IPS-NIHi7 (cell line): Measurements from ENCODE around the gene CERS2.
"Not testable (repeated sequence)": the region's sequence is repeated elsewhere in the genome, so short reads cannot be mapped to it uniquely, and the experiment has no call there.

ENCODE experiments used
- DNase-seq: peaks from one replicate; pipeline ENCODE4 v3.0.0; 2012; ENCODE audit warnings: mixed read lengths; ENCODE audit errors: extremely low spot score

CERS2 gene

DNA sequence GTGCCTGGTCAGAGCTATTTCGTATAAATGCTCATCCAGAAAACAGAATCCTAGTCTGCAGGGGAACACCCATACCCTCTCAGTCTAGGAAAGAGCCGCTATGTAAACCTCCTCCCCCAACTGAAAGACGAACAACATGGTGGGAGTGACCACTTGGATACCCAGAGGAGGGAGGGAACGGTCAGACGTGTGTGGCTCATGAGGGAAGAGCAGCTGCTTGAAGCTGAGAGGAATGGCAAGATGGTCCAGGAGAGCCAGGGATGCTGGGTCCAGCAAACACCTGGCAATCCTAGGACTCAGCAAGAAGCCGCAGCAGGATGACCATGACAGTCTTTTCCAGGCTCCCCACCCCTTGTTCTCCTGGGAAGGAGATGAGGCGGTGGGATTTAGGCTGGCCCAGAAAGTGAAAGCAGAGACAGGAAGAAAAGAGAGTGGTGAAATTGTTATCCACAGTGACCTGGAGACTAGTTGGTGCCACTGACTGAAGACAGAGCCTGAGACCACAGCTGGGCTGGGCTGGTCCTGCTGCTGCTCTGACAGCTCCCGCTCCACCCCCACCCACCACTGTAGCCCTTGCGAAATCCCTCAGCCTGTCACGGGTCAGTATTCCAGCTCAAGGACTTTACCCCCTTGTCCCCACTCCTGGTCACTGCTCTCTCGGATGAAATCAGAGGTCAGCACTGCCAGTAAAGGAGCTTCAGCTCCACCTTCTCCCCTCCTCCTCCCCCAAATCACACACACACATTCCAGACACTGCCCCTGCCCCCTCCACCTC, 3.6 kb downstream of the CERS2 start:
- DNase-seq: peak; percentile 45

DNA sequence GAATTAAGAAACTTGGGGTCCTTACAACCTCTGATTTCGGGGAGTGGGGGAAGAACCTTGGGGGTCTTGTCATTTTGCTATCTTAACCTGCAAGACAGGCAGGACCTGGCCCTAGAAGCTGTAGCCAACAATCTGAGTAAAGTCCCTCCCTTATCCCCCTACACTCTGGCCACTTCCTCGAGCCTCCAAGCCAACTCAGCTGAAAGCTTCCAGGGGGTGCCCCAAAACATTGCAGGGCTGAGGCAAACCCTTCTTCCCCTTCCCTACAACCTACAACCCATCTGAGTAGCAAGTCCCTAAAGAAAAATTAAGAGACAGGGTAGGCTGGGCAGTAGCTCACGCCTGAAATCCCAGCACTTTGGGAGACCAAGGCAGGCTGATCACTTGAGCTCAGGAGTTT, 5.0 kb downstream of the CERS2 start:
- no peak for DNase-seq

DNA sequence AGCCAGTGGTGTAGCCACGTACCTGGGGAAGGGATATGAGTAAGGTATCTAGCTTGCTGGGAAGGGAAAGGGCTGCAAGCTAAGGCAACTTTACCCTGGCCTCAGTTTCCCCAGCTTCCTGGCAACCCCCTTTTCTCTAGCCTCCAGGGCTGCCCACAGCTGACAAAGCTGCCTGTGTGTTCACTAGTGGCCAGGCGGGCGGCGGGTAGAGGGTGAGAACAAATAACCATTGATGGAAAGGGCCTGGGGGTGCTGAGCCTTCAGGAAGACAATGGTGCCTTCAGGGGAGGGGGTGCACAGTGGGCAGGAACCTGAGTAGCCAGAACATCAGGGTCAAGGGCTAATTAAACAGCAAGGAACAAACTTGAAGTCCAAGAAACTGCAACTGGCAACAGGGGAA, 6.1 kb downstream of the CERS2 start:
- no peak for DNase-seq

DNA sequence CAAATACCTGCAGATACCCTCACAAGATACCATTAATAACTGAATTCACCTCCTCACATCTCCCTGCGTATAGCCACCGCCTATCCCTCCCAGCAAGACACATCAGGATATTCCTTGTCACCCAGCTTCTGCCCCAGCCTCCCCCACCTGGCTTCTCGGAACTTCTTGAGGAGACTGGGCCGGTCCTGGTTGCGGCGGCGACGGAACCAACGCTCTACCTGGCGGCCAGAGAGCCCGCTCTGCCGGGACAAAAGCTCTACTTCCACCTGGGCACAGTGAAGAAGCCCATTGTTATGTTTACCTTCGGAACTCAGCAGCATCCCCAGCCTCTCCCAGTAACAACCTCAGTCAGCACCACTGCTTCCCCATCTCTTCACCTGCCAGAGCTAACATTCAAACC, 6.7 kb downstream of the CERS2 start:
- DNase-seq: no peak

DNA sequence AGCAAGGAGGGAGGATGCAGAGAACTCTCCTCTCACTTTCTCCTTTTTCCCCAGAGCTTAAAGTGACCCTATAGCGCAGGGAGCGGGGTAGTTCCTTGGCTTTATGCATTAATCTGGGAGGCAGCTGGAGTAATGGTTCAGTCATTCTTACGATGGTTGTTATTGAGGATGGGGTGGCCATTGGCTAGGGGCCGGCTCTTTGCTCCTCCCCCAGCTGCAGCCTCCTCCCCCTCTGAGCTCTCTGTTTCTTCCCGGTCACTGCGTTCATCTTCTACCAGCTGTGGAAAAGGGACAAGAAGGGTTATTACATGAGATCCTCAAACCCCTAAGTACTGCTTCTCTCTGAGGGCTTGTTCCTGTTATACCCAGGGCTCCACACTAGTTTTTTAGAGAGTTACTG, 8.6 kb downstream of the CERS2 start:
- DNase-seq: no peak

DNA sequence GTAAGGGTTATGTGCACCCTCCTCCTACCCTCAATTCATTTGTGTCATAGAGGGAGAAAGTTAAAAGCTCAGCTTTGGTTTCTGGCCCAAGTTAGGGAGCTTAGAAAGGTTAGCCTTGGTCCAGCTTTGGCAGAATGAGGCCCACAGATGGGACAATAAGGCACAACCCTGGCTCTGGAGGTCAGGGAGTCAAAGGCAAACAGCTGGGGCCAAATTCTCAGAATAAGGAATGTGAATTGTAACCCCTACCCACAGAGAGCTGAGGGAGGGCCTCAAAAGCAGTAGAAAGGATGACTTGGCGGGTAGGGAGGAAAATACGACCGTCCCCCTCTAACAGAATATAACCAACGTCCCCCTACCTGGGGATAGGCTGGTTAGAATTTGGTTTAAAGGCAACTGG, 9.0 kb downstream of the CERS2 start:
- DNase-seq: no peak

DNA sequence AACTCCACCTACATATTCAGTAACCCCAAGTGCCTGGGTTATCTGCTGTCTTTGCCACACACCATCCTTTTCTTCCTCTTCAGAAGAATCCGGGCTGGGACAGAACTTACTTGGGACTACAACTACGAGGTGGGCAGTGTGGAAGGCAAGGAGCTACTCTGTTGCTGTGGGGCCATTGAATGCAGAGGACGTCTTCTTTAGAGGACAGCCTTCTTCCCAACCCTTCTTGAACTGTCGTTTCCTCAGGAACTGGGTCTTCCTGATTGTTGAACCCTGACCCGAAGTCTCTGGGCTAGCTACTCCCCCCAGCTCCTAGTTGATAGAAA, 10.5 kb downstream of the CERS2 start:
- DNase-seq: no peak

DNA sequence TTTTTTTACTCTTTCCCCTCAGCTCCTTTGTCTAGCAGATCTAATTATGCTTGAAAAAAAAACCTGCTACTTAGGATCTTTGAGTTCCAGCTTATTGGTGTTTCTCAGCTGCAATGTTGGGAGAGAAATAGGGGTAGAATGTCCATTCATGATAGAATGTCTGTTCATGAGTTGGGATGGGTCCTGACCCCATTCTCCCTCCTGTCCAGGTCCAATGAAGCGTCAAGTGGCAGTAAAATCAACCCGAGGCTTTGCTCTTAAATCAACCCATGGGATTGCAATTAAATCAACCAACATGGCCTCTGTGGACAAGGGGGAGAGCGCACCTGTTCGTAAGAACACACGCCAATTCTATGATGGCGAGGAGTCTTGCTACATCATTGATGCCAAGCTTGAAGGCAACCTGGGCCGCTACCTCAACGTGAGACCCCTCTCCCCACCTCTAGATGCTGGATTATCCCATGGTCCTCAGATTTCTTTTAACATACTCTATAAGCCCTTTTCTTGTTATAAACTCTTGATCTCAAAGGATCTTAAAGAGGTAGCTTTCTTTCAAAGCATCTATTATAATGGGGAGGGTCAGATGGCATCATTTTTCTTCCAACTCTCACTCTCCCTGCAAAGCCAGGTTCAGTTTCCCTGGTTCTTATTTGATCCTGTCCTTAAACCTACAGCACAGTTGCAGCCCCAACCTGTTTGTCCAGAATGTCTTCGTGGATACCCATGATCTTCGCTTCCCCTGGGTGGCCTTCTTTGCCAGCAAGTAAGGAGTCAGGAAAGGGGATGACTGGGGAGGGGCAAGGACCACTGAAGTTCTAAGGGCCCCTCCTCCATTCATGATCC, 11.1 kb downstream of the CERS2 start:
- no peak for DNase-seq

DNA sequence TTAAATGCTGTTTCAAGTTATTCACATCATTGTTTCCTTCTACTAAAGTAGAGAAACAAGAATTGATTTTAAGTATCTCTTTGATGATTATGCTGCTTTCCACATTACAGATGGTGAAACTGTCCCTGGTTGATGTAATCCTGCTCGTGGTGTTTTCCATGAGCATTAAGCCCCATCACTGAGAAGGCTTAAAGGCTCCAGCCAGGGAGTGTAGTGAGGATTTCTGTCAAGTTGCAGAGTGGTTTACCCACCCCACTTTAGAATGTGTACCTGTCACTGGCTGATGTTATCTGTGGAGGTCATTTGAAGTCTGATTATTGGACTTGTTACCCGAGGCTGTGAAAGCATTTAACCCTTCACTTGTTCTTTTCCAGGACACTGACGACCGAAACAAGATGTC, 12.9 kb downstream of the CERS2 start:
- DNase-seq: no peak

DNA sequence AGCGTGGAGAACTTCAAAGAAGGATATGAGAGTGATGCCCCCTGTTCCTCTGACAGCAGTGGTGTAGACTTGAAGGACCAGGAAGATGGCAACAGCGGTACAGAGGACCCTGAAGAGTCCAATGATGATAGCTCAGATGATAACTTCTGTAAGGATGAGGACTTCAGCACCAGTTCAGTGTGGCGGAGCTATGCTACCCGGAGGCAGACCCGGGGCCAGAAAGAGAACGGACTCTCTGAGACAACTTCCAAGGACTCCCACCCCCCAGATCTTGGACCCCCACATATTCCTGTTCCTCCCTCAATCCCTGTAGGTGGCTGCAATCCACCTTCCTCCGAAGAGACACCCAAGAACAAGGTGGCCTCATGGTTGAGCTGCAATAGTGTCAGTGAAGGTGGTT, 14.0 kb downstream of the CERS2 start:
- DNase-seq: no peak

DNA sequence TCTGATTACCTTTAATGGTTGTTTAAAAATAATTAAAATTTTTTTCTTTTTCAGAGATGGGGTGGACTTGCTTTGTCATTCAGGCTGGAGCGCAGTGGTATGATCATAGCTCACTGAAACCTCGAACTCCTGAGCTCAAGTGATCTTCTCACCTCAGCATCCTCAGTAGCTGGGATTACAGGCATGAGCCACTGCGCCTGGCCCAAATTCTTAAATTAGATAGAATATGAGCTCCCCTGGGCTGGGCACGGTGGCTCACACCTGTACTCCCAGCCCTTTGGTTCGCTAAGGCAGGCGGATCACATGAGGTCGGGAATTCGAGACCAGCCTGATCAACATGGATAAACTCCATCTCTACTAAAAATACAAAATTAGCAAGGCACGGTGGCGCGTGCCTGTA, 17.0 kb downstream of the CERS2 start:
- DNase-seq: no peak

DNA sequence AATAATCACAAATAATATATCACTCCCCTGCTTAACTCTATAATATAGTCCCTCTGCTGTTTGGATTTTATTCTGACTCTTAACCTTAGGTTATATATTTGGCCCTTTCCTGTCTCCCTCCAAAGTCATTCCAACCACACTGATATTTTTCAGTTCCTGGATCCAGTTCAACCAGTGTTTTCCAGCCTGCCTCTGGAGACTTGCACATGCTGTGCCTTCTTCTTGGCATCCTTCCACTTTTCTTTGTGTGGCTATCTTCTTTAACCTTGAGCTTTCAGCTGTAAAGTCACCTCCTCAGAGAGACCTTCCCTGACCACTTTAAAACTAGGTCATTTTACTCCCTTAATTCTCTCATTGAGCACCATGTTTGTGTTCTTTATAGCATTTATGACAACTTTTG, 19.4 kb downstream of the CERS2 start:
- no peak for DNase-seq

DNA sequence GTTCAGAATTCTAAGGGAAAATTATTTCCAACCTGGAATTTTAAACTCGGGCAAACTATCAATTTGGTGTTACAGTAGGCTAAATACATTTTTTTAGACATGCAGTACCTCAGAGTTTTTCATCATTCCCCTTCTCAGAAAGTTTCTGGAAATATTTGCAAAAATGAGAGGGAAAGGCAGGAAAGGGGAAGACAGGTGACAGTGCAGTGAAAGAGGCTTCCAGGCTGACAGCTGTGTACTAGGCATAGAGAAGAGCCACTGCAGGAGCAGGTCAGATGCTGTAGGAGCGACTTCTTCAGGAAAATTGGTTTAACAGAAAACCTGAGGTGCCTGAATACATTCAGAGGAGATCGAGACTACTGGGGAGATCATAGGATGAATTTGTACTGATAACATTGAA, 19.9 kb downstream of the CERS2 start:
- no peak for DNase-seq

DNA sequence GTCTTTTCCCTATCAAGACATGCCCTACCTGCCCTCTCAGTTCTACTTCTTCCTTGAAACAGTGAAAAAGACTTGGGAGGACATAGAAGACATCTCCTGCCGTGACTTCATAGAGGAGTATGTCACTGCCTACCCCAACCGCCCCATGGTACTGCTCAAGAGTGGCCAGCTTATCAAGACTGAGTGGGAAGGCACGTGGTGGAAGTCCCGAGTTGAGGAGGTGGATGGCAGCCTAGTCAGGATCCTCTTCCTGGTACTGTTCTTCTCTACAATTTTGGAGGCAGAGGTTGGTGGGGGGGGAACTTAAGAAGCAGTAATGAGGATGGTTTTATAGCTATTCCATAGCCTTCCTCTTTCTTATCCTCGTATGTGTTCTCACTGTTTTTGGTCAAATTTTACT, 29.8 kb downstream of the CERS2 start:
- no peak for DNase-seq

DNA sequence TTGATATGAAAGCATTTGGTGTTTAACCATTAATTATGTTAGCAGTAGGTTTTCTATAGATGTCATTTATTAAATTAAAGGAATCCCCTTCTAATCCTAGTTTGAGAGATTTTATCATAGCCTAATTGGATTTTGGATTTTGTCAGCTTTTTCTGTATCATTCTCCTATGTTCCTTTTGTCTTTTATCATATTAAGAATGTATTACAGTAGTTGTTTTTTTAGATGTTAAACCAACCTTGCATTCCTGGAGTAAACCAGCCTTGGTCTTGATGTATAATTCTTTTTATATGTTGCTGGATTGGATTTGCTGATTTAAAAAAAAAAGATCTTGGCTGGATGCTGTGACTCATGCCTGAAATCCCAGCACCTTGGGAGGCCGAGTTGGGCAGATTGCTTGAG, 42.9 kb downstream of the CERS2 start:
- no peak for DNase-seq

DNA sequence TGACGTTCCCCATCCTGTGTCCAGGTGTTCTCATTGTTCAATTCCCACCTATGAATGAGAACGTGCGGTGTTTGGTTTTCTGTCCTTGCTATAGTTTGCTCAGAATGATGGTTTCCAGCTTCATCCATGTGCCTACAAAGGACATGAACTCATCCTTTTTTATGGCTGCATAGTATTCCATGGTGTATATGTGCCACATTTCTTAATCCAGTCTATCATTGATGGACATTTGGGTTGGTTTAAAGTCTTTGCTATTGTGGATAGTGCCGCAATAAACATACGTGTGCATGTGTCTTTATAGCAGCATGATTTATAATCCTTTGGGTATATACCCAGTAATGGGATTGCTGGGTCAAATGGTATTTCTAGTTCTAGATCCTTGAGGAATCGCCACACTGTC, 45.9 kb downstream of the CERS2 start:
- not testable (repeated sequence) for DNase-seq

DNA sequence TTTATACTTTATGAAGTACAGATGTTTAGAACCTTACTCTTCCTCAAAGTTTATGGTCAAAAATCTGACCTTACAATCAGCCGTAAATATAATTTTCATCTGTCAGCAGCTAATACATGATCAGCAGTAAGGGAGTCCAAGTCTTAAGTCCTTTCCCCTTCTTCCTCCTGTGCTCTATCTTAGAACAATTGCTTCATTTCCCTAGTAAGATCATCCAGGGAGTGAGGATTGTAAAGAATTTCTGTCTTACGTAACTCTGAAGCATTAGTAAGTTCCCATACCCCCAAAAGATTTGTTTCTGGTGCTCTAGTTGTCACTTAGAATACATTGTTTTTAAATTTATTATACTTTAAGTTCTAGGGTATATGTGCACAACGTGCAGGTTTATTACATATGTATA, 46.3 kb downstream of the CERS2 start:
- no peak for DNase-seq

DNA sequence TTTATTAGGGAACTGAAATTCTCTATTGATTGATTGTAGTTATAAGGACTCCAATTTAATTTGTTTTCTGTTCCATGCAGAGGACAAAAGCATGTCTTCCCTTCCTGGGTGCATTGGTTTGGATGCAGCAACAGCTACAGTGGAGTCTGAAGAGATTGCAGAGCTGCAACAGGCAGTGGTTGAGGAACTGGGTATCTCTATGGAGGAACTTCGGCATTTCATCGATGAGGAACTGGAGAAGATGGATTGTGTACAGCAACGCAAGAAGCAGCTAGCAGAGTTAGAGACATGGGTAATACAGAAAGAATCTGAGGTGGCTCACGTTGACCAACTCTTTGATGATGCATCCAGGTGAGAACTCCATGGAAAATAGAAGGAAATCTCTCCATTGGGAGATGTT, 47.0 kb downstream of the CERS2 start:
- no peak for DNase-seq

DNA sequence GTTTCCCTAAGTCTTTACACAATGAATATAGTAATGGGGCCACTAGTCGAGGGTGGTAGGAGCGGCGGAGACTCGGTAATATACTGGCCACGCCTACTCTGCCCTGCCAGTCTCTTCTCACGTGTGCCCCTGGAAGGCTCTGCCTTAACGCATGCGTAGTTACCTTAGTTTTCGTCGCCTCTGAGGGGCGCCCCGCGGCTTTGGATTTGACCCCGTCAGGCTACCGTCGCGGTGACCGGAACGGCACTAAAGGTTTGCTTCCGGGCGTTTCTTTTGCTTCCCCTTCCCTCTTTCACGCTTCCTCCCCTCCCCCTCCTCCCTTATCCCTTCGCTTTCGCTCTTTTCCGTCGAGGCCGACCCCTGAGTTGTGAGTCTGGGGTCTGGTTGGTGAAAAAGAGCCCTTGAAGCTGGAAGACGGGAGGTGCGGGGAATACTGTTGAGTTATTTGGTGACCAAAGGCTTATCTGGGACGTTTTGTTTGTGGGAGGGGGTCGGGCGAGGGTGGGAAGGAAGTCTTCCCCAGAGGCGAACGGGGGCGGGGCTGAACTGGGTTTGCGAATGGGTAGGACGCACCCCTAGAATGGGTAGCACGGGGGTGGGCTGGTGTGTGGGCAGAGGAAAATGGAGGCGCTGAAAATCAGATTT, 48.4 kb downstream of the CERS2 start, which contains the start of gene SETDB1:
Gene SETDB1, plus strand, starts transcription at position 267 of the 645 bp plus-strand sequence. CDS start 1,352 bp downstream, outside the sequence.
- peak; percentile 95 for DNase-seq

DNA sequence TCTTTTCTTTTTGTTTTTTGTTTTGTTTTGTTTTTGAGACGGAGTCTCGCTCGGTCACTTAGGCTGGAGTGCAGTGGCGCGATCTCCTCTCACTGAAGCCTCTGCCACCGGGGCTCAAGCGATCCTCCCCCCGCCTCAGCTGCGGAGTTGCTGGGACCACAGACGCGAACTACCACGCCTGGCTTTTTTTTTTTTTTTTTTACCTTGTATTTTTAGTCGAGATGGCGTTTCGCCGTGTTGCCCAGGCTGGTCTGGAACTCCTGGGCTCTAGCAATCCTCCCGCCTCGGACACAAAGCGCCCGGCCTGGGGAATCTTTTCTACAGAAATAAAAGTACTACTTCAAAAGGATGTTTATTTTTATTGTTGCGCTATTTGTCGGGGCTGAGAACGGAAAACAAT, 49.6 kb downstream of the CERS2 start:
- DNase-seq: no peak

DNA sequence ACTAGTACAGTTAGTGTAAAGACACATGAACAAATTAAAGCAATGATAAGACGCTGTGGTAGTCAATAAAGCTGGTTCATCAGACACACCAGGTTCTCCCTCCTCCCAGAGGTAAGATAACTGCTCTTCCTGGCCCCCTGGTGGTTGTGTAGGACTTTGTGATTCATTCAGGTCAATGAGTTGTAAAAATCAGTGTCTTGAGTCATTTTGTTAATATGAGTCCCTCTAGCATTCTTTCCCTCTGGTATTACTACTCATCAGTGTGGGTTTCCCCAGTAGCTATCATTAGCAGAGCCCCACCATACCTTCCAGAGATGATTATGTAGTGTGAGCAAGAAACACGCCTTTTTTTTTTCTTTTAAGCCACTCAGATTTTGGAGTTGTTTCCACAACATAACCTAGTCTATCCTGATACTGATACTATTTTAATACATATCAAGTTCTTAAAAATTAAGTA, 52.1 kb downstream of the CERS2 start:
- peak; percentile 76 for DNase-seq

DNA sequence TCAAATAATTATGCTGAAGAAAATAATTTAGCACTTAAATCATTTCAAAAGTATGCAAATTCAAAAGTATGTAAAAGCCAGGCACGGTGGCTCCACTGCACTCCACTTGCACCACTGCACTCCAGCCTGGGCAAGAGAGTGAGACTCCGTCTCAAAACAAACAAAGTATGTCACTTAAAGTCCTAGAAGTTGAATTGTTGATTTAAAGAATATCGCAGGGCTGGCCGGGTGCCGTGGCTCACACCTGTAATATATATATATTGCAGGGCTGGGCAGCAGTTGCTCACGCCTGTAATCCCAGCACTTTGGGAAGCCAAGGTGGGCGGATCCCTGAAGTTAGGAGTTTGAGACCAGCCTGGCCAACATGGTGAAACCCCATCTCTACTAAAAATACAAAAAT, 57.2 kb downstream of the CERS2 start:
- DNase-seq: no peak
